HG03103 (cell line): Measurements from ENCODE around the gene IGF2BP2.
"Not testable (repeated sequence)": the region's sequence is repeated elsewhere in the genome, so short reads cannot be mapped to it uniquely, and the experiment has no call there.

Source experiments
- ATAC-seq: cut with Tn5 transposase; IDR thresholded peaks from one replicate; pipeline ENCODE4 v1.9.1; 2021; ENCODE audit warnings: low read depth; ENCODE audit not compliant: unreplicated experiment

The IGF2BP2 gene

DNA sequence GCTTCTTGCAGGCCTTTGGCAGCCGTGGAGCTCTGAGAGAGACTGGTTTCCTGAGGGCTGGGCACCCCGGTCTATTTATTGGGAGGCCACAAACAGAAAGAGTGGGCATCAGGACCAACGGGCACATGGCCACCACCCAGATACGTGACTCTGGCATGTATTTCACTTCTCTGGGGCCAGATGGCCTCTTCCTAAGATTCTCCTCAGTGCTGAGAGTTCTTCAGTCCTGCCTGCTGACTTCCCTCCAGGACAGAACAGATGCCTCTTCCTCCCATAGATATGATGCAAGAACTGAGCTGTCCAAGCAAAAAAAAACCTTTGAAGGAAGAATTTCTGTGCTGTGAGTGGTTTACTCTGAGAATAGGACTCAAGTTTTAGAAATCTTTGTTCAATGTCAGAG, 107.7 kb downstream of the IGF2BP2 start:
- no peak for ATAC-seq

DNA sequence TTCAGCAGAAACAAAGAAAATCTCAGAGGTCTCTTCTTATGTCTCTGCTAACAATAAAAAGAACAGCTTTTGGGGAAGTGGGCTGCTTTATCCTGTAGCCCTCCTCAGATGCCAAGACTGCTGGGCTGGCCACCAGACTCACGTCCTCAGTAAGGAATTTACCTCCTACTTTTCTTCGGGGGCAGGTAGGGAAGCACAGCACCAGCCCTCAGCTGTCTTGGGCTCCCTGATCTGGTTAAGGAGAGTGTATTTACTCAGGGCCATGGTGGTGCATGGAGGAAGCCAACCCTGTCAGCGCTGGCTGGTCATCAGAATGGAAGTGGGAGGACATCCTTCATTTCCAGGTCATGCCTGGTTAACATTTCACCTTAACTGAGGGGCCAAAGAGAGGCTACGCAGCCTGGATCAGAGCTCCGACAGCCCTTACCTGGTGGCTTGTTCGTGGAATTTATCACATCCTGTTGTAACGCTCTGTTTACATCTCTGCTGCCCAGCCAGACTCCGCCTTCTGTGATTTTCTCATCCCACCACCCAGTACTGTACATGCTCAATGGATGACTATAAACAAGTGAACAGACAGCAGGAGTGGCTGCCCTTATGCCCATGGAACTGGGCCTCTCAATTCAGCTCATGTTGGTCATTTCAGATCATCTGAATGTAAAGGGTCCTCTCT, 108.3 kb downstream of the IGF2BP2 start:
- ATAC-seq, result no peak

DNA sequence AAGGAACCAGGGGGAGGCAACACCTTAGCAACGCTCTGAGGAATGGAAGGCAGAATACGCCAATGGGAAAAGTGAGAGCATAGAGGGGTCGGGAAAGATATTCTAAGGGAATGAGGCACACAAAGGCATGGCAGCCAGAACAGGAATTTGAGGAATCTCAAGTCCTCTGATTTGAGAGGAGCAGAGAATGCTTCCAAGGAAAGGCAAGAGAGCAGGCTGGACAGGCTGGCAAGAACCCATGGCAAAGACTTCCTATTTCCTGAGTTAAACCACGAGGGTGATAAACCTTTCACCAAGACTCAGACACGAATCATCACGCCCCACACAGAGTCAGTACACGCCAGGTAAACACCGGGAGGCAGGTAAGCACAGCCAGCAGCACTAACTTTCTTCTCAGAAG, 109.8 kb downstream of the IGF2BP2 start:
- ATAC-seq, result no peak

DNA sequence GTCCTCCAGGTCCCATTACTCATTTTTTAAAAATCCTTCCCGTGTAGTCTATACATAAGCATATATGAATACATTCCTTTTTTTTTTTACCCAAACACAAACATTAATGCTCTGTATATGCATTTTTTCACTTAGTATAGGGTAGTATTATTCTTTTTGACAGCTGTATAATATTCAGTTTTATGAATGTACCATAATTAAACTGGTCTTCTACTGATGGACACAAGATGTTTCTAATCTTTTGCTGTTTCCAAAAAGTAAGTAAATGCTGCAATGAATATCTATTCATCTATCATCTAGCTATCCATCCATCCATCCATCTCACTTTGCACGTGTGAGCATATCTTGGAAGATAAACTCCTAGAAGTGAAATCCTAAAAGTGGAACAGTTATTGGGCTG, 110.8 kb downstream of the IGF2BP2 start:
- no peak for ATAC-seq

DNA sequence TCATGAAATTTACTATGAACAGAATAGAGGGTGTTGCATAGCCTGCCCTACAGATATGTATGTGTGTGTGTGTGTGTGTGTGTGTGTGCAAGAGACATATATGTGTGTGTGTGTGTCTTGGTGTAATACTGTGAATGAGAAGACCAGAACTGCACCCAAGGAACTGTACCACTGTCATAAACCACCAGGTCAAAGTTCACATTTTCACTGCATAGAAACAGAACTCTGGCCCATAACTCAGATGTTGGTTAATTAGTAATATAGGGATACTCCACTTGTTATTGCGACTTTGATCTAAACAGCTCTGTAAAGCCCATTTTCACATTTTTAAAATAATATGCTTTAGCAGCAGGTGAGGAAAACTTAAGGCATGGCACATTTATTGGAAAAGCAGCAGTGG, 111.8 kb downstream of the IGF2BP2 start:
- ATAC-seq, result no peak

DNA sequence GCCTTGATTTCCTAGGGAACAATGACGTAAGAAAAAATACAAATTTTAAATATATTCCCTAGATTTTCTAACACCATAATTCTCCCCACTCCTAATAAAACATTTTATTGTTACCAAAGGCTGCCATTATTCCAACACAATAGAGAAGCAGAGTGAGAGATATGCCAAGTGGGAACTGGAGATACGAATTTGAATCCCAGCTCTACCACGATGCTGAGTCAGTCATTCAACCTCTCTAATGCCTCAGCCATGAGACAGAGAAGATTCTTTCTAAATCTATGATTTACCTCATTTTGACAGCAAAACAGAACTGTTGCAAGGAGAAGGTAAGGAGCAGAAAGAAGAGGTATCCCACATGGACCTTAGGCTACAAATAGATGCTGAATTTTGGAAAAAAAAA, 112.5 kb downstream of the IGF2BP2 start:
- ATAC-seq, result no peak

DNA sequence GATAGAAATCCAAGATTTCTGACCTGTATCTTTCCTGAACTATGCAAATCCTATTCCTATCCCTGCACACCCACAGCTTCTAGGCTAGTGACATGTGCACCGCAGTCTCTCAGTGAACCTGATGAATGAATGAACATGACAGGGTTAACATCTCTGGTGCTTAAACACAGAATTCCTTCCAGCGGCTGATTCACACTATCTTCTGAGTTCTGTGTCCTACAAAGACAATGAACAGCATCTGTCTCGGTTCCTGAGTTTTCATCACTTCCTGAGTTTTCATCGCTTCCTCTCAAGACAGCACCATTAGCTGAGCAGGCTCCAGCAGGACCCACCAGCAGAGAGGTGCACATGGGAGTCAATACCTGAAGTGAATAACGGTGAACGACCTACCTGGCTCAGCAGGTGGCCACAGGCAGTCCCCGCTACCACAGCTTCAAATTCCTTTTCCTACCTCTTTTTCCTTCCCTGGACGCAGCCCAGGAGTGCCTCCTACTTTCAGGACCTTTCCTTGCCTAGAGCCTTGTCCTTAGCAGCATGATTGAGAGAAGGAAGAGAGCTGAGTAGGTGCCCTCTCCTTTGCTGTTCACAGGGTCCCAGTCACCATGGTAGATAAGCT, 113.5 kb downstream of the IGF2BP2 start:
- no peak for ATAC-seq

DNA sequence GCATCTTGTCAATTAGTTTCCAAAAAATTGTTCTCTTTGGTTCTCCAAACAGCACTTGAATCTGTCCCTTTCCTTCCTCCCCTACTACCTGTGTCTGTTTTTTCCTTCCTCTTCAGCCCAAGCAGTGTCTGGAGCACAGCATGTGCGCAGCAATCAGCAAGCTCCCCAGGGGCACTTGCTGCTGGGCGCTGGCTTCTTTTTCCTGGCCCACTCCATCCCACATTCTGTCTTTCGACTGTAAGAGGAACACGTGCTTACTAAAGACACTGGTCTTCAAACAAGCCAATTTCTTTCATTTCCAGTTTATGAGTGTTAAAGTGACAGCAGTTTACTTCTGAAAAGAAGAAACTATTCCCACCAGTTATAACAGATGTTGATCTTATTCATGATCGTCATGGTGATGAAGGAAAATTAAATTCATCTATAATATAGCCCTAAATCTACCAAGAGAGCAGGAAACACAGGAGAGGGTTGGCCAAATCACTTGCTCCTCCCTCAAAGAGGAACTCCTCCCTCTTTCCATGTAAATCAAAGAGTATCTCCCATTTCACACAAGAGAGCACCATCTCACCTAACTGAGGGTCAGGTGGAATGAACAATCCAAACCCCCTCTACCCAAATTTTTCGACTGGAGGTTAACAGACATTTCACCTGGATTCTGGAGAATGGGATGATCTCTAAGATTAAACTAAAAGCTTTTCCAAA, 115.4 kb downstream of the IGF2BP2 start:
- no peak for ATAC-seq

DNA sequence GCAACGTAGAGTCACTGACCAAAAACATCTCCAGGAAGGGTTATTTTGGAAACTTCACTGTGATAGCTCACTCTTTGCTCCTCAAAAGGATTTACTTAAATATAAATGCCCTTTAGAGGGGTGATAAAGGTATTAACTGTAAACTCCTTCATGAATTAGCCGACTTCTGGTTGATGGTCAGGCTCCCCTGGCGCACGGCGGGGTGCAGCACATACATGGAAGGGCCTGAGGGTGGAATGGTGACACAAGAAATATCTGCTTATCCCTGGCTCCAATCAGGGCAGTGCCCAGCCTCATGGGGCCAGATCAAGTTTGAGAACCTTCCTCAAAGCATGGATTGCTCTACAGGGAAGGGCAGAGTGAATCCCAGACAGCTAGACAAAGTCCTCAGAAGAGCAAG, 116.5 kb downstream of the IGF2BP2 start:
- no peak for ATAC-seq

DNA sequence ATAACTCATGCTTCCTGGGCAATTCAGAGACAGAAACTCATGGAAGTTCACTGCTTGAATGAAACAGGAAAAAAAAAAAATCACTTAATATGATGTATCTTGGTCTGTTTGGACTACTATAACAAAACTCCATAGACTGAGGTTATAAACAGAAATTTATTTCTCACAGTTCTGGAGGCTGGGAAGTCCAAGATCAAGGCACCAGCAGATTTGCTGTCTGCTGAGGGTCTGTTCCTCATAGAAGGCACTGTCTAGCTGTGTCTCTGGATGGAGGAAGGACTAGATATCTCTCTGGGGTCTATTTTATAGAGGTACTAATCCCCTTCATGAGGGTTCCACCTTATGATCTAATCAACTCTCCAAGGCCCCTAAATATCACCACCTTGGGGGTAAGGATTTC, 119.3 kb downstream of the IGF2BP2 start:
- no peak for ATAC-seq

DNA sequence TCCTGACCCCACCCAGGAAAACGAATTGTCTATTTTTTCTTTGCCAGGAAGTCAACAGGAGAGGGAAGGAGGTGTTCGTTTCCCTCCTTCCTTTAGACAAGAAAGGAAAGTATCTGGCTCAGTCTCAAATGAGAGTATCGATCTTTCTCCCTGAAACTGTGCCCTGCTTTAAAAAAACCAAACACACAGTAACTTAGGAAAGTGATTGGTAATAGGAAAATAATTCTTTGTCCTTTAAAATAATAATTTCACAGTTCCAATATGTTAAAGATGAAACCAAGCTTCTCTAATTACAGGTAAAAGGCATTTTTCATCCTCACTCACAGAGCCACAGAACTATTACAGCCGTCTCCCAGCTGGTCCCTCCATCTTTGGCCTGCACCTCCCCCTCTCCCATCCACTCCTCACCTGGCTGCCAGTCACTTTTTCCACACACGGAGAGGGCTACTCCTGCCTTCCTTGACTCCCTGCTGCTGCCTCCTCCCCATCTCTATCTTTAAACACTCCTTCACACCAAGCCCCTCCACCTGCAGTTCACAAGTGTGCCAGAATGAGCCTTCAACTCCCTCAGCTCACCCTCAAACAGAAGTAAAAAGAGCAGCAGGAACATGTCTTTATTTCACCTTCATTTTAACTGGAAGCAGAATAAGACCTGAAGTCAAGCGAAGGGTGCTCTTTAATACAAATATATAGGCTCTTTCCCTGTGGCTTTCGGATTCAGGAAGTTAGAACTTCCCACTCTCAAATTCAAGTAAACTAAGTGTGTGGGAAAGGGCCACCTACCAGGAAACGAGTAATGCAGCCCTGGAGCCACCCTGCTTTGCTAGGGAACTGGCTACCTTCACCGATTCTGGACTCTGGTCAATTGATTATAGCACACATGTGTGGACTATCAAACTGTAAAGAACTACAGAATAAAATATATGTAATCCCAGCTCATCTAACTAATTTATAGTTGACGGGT, 122.3 kb downstream of the IGF2BP2 start:
- ATAC-seq, result no peak

DNA sequence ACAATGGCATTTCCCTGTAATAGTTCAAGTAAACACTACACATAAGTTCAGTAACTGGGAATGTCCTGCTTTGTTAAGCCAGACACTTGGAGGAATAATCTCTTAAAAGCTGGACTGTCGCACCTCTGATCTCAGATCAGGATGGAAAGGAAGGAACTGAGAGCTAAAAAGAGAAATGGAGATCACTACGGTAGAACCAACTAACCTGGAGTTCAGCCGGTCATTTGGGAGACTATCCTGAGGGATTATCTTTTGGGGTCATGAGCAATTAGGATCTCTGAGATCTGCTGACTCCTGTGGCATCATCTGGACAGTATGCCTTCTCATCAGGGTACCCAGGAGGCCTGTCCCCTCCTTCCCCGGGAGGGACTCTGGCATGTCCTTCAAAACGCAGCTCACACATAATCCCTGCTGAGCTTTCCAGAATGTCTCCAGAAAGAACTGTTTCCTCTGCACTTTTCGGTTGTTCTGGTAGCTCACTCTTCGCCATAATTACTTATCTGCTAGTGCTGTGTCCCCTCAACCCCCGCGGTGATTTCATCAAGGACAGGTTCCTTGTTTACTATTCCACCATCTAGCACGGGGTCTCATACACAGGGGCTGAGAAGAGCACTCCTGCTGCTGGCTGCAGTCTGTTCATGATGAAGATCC, 123.1 kb downstream of the IGF2BP2 start:
- no peak for ATAC-seq

DNA sequence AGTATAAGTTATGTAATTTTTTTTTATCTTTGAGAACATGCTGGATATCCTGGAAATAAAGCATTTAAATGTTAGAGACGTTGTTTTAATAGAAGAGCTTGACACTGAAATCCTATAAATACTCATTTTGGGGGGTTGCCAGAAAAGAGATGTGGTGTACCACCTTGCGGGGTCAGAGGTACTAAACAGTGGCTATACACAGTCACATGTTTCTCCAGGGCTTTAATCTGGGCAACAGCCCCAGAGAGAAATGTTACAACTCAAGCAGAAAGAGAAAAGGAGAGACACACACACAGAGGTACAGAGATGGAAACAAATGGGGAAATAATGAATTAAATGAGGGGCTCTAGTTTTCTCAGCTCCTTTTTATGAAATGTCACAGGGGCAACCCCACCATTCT, 124.9 kb downstream of the IGF2BP2 start:
- no peak for ATAC-seq

DNA sequence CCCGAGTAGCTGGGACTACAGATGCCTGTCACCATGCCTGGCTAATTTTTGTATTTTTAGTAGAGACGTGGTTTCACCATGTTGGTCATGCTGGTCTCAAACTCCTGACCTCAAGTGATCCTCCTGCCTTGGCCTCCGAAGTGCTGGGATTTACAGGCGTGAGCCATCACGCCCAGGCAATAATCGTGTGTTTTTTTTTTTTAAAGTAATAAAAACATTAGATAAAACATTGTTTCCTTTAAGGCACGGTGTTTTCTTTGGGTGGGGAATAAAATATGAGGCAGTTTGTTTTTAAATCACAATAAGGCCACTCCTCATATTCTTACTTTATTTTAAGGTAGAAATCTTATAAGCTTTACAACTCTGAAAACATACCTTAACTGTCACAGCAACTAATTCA, 127.6 kb downstream of the IGF2BP2 start:
- not testable (repeated sequence) for ATAC-seq

DNA sequence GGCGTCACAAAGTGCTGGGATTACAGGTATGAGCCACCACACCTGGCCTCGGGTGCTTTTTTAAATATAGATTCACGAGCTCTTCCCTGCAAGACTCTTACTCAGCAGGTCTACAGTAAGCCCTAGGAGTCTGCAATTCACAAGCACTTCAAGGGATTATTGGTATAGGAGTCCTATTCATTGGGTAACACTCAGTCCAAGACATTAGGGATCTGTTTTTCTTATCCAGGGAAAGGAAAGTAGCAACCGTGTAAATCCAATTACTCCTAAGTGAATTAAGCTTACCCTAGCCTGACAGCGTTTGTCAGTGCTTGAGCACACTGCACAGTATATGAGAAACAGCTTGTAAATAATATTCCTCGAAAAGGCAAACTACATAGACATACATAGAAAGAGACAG, 128.8 kb downstream of the IGF2BP2 start:
- ATAC-seq, result no peak

DNA sequence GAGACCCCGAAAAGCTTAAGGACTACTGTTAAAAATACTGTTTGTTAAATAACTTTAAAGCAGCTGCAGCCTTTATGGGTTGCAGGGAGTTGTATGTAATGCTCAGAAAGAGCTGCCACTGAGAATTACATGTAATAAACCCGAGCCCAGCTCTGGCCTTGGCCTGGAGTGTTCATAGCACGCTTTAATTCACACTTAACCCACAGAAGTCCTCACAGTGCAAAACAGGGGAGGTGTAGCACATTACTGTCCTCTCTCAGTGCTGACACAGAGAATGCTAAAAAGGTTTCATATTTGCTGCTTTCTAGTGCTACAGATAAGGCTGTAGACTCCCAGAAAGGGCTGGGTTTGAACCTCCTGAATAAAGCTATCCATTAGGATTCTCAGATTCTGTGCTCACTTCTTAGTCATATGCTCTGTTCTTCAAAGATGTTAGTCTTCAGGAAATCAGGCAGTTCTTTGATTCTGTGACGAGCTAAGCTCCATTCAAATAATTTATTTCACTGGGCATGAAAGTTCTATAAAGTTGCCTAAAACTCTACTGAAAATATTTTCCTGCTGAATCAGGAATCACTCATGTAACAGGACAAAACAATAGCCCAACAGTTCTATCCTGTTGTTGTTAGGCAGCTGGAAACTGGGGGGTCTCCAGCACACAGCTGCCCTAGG, 130.7 kb downstream of the IGF2BP2 start:
- no peak for ATAC-seq

DNA sequence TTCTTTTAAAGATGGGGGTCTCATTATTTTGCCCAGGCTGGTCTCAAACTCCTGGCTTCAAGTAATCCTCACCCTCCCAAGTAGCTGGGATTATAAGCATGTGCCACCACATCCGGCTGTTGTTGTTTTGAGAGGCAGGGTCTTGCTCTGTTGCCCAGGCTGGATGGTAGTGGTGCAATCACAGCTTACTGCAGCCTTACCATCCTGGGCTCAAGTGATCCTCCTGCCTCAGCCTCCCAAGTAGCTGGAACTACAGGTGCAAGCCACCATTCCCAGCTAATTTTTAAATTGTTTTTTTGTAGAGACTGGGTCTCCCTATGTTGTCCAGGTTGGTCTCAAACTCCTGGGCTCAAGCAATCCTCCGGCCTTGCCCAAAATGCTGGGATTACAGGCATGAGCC, 133.2 kb downstream of the IGF2BP2 start:
- no peak for ATAC-seq

DNA sequence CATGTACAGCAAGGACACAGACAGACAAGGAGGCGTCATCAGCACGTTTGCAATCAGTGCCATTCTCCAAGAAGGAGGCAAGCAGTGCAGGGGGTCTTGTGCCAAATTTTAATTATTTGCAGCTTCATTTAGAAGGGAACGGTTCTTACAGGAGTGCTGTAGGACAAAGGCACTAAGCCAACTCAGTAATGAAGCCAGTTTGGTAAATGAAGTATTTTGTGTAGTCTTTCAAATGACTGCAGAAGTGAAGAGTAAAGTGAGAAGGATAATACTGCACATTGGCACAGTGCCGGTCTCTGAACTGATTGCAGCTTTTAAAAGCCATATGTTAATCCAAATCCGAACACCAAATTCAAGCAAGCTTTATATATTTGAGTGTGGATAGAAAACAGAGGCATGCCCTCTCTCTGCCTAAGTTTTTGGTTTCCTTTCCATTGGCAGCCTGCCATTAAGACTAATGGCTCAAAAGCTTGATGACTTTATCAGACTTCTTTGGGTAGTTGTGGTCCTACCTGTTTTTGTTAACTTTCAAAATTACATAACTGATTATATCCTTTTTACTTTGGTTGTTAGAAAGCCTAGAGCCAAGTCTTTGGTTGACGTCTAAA, 137.5 kb downstream of the IGF2BP2 start:
- ATAC-seq, result no peak

DNA sequence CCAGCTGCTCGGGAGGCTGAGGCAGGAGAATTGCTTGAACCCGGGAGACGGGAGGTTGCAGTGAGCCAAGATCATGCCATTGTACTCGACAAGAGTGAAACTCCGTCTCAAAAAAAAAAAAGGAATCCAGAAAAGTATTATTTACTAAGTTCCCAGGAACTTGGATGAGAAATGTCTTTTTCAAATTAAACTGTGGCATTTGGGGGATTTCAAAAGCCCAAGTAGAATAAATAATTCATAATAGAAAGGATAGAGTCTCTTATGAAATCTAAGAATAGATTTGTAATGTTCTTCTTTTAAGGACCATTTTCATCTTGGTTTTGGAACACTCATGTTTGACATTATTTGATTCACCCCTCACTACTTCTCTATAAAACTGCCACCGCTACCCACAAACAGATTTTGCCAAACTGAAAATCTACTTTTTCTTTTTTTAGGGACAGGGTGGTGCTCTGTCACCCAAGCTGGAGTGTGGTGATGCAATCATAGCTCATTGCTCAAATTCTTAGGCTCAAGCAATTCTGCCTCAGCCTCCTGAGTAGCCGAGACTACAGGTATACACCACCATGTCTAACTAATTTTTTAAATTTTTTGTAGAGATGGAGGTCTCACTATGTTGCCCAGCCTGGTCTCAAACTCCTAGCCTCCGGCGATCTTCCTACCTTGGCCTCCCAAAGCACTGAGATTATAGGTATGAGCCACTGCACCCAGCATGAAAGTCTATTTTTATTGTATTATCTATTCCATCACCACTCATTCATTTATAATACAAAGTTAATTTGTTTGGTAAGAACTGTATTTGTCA, 139.4 kb downstream of the IGF2BP2 start:
- no peak for ATAC-seq
